Activated T-cell treated with anti-CD3 and anti-CD28 coated beads for 24 hours (primary cell): Measurements from ENCODE around the gene DHX9.
"Not testable (repeated sequence)": the region's sequence is repeated elsewhere in the genome, so short reads cannot be mapped to it uniquely, and the experiment has no call there.

Experiments used
- DNase-seq: peaks from one replicate; pipeline ENCODE4 v3.0.0-alpha.2; 2020; ENCODE audit warnings: low read depth

DHX9 gene

DNA sequence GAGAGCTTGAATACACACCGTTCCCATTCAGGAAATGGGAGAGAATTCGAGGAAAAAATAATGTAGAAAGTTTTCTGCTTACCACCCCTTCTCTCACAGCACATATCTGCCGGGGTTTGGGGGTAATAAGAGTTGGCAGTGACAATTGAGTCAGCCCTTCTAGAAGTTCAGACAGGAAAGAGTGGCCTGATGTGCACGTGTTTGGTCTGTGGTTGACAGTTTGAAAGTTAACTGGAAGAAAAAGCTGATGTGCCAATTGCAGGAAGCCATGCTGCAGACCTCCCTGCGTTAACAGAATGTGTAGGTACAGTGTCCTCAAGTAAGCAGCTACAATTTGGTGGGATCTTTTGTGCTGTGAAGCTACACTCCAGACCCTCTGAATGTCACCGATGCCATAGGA, 50.9 kb downstream of the DHX9 start:
- DNase-seq, result no peak

DNA sequence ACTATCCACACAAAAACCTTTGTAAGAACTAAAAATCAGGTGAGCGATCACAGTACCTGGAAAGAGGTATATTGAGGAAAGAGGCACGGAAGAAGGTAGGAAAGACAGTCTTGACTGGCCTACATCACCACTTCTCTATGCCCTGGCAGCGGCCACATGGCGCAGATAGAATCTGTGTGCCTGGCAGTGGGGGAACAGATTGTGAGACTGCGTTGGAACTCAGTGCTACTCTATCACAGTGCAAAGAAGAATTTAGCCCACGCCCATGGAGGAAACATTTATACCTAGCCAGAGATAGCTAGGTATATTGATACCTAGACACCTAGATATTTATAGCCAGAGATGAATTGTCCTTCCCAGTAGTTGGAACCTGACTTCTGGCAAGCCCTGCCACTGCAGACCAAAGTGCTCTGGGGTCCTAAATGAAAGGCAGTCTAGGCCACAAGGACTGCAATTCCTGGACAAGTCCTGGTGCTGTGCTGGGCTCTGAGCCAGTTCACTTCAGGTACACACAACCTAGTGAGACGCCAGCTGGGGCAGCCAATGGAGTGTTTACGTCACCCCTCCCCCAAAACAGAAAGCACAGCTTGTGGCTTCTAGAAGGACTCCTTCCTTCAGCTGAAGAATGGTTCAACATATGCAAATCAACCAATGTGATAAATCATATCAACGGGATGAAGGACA, 51.9 kb downstream of the DHX9 start:
- no peak for DNase-seq

DNA sequence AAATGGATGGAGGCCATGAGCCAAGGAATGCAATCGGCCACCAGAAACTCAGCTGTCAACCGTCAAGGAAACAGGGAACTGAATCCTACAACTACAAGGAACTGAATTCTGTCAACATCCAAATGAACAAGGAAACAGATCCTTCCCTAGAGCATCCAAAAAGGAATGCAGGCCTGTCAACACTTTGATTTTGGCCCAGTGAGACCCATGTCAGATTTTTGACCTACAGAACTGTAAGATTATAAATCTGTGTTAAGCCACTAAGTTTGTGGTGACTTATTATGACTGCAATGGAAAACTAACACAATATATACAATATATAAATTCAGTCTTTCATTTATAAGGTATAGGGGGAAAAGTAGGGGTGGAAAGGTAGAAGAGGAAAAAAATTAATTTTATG, 58.5 kb downstream of the DHX9 start:
- DNase-seq, result no peak

DNA sequence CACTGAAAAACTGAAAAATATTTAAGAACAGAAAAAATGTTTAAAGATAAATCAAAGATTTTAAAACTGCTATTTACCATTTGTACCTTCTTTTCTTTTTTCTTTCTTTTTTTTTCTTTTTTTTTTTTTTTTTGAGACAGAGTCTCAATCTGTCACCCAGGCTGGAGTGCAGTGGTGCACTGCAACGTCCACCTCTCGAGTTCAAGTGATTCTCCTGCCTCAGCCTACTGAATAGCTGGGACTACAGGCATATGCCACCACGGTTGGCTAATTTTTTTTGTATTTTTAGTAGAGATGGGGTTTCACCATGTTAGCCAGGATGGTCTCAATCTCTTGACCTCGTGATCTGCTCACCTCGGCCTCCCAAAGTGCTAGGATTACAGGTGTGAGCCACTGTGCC, 62.8 kb downstream of the DHX9 start:
- not testable (repeated sequence) for DNase-seq

DNA sequence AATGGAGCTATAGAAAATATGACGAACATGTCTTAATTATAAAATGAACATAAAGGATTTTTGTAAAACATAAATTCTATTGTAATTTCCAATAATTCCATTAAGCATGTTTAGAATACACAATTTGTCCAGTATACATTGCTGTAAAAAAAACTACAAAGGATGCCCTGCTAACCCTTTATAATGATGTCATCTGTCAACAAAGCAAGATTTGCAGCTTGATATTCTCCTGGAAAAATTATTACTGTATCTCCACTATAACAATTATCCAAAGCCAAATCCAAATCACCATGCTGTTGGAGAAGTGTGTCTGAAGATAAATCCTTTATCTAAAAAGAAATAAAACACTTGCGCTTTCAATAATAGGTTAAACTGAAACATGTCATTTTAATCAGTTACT, 66.2 kb downstream of the DHX9 start:
- no peak for DNase-seq

DNA sequence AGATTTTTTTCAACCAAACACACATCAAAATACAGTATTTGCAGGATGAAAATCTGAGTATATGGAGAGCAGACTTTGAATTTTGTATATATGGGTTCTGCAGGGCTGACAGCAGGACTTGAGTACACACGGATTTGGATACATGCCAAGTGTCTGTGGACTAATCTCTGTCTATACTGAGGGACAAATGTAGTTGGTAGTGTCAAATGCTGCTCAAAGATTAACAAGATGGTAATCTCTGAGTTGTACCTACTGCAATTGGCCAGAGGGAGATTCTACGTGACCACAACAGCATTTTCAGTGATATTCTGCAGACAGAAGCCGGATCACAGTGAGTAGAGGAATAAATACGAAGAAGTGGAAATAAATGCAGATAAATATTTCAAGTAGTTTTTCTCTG, 70.4 kb downstream of the DHX9 start:
- DNase-seq, result no peak

DNA sequence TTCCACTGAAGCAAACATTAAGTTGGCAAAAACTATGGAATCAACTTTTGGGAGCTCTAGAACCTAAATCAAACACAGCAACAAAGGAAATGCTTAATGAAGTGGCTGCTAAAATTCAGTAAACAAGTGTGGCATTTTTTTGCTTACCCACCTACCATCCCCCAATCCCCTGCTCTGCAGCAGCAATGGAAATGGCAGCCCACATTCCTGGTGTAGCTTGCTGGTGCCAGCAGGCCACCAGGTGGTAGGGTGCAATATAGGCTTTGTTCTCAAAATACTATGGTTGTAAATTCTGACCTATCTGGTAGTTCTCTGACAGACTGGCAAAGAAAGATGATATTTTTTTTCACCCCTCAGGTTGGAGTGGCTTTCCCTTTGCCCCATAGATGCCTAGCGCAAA, 71.0 kb downstream of the DHX9 start:
- no peak for DNase-seq

DNA sequence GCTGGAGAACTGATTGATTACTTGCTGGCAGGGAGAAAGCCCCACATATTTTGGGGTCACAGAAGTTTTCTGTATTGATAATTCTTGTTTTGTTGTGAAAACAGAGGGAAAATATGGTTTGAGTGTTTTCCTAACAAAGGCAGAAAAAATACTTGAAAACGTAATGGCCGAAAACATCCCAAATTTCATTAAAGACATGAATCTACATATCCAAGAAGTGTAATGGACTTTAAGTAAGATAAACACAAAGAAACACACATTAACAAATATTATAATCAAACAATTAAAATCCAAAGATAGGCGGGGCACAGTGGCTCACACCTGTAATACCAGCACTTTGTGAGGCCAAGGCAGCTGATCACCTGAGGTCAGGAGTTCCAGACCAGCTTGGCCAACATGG, 74.3 kb downstream of the DHX9 start:
- no peak for DNase-seq

DNA sequence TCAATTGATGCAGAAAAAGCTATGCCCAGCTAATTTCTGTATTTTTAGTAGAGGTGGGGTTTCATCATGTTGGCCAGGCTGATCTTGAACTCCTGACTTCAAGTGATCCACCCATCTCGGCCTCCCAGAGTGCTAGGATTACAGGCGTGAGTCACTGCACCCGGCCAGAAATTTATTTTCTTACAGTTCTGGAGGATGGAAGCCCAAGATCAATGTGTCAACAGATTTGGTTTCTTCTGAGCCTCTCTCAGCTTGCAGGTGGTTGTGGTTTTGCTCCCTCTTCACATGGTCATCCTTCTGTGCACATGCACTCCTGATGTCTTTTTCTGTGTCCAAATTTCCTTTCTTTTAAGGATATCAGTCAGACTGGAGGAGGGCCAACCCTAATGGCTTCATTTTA, 78.2 kb downstream of the DHX9 start:
- DNase-seq, result no peak

DNA sequence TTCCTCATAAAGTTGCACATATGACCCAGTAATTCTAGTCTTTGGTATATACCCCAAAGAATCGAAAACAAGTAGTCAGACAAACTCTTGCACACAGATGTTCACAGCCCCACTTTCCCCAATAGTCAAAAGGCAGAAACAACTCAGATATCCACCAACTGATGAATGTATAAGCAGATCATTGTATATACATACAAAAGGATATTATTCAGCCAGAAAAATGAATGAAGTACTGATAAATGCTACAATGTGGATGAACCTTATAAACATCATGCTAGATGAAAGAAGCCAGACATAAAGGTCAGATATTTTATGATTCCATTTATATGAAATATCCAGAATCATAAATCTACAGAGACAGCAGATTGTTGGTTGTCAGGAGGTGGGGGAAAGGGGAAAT, 86.5 kb downstream of the DHX9 start:
- no peak for DNase-seq

DNA sequence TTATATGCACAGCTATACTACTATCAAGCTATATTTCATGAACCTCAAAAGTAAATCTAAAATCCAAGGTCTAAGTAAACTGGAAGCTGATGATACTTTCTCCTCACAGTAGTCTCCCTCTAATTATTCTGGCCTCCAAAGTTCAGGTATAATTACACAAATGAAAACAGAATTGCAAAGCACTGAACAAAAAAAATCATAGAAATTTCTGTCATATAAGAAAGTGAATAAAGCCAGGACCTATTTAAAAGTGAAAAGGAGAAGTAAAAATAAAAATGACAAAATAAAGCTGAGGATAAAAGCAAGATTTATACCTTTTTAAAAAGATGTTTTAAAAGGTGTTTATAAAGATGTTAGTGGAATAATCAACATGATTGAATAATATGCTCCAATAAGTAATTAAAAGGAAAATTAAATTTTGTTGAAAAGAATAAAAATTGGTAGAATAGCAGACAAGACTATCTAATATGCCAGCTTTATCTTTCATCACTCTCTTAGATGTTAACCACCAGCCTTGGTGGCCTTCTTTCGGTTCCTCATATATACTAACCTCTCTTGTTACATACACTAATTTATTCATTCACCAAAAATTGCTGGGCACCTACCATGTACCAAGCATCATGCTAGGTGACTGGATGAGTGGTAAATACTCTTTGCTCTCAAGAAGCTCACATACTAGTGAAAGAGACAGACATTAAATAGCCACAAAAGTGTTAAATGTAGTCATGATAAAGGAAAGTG, 88.7 kb downstream of the DHX9 start:
- DNase-seq, result no peak

DNA sequence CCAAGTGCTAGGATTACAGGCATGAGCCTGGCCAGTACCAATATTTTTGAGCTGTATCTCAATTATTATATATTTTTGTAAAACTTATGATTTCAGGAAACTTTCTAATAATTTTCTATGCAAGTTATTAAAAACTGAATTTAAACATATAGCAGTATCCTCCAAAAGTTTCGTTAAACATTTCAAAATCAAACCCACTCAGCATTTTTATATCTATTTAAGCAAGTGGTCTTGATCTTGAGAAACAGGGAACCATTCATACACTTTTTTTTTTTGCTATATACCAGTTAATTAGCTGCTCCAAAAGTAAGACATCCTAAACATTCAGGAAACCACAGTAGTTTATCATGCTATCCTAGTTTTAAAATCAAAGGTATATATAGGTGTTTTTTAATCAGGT, 91.8 kb downstream of the DHX9 start:
- no peak for DNase-seq

DNA sequence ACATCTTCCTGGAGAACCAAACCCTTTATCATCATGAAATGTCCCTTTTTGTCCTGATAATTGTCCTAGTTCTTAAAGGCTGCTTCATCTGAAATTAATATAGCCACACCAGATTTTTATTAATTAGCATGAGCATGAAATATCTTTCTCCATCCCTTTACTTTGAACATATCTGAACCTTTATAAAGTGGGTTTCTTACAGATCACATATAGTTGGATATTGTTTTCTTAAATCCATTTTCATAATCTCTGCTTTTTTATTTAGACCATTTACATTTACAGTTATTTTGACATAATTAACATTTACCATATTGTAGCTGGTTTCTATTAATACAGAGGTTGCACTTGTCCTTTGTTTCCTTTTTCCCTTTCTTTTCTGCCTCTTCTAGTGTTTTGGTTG, 96.6 kb downstream of the DHX9 start:
- no peak for DNase-seq
